DOHH2 (cell line): ENCODE data around the gene OSBPL3.
A peak's percentile ranks its signal among the peaks of the same experiment; 100 is the strongest.

Experiments
- H3F3A ChIP-seq: fragments of 200-600 bp; sonication (generic), shearing (Covaris generic); 2 replicates; pipeline ENCODE4 v1.6.0; 2016; ENCODE audit warnings: antibody characterized with exemption, mild to moderate bottlenecking; ENCODE audit not compliant: control insufficient read depth, insufficient read depth
- H3K27ac ChIP-seq: fragments of 200-600 bp; sonication (generic); 2 replicates; pipeline ENCODE4 v1.5.1; 2014; ENCODE audit warnings: low read depth, mild to moderate bottlenecking, low read length, moderate library complexity
- H3K27me3 ChIP-seq: fragments of 200-600 bp; sonication (generic); 2 replicates; pipeline ENCODE4 v1.6.1; 2014; ENCODE audit warnings: mild to moderate bottlenecking, low read length, mixed read lengths; ENCODE audit not compliant: control insufficient read depth
- H3K36me3 ChIP-seq: fragments of 200-600 bp; sonication (generic); 2 replicates; pipeline ENCODE4 v1.6.1; 2014; ENCODE audit warnings: mild to moderate bottlenecking, low read length, moderate library complexity, mixed read lengths; ENCODE audit not compliant: control insufficient read depth
- H3K4me1 ChIP-seq: fragments of 200-600 bp; sonication (generic); 2 replicates; pipeline ENCODE4 v1.6.1; 2014; ENCODE audit warnings: mild to moderate bottlenecking, low read length, mixed read lengths; ENCODE audit not compliant: control insufficient read depth
- H3K4me2 ChIP-seq: fragments of 200-600 bp; sonication (generic); 2 replicates; pipeline ENCODE4 v1.6.0; 2014; ENCODE audit warnings: mild to moderate bottlenecking, low read length, moderate library complexity
- H3K4me3 ChIP-seq: fragments of 200-600 bp; sonication (generic); 2 replicates; pipeline ENCODE4 v1.5.1; 2014; ENCODE audit warnings: mild to moderate bottlenecking, low read length, mixed read lengths
- H3K79me2 ChIP-seq: fragments of 200-600 bp; sonication (generic); 2 replicates; pipeline ENCODE4 v1.6.1; 2014; ENCODE audit warnings: mild to moderate bottlenecking, low read length, mixed read lengths; ENCODE audit not compliant: control insufficient read depth
- H3K9me2 ChIP-seq: fragments of 200-600 bp; sonication (generic); replicated peaks from 2 replicates; pipeline ENCODE4 v1.6.1; 2014; ENCODE audit warnings: mild to moderate bottlenecking, low read length, mixed read lengths; ENCODE audit not compliant: control insufficient read depth
- H3K9me3 ChIP-seq: fragments of 200-600 bp; sonication (generic); 2 replicates; pipeline ENCODE4 v1.6.1; 2014; ENCODE audit warnings: antibody characterized with exemption, low read length, mixed read lengths; ENCODE audit not compliant: control insufficient read depth, insufficient read depth
- H4K20me1 ChIP-seq: fragments of 200-600 bp; sonication (generic); 2 replicates; pipeline ENCODE4 v1.6.0; 2014; ENCODE audit warnings: low read depth, mild to moderate bottlenecking, antibody characterized with exemption, low read length, moderate library complexity; ENCODE audit not compliant: control insufficient read depth, insufficient read depth
- EZH2phosphoT487 ChIP-seq: fragments of 200-600 bp; sonication (generic); IDR thresholded peaks from 2 replicates; pipeline ENCODE4 v1.6.1; 2017; ENCODE audit warnings: borderline replicate concordance, mild to moderate bottlenecking, antibody characterized with exemption, low read length, moderate library complexity, mixed read lengths
- TF ChIP-seq, protein P1 (sequence below): fragments of 200-600 bp; sonication (generic); IDR thresholded peaks from one replicate; pipeline ENCODE4 v1.5.1; 2014; ENCODE audit warnings: antibody characterized with exemption, mild to moderate bottlenecking, low read depth, low read length; ENCODE audit not compliant: poor library complexity, severe bottlenecking

Gene OSBPL3

GRCh38 chr7:24827027-24827426 lies 153.0 kb downstream of the OSBPL3 start:
- peaks cover 99% of the 10 kb centered on the region for H3K4me1 ChIP-seq
- peaks cover 96% of the 10 kb centered on the region for H3K36me3 ChIP-seq
- no peaks in the 10 kb centered on the region for H3K9me3 ChIP-seq
- peak overlapping the region; percentile 33; the same call in 1 of the 2 replicates for H3K27ac ChIP-seq
- no peak overlapping the region for H3K4me3 ChIP-seq
- peaks cover 61% of the 10 kb centered on the region for H3F3A ChIP-seq
- H4K20me1 ChIP-seq = no peaks in the 10 kb centered on the region
- peaks cover 28% of the 10 kb centered on the region for H3K79me2 ChIP-seq
- no peaks in the 10 kb centered on the region for H3K27me3 ChIP-seq
- H3K4me2 ChIP-seq = peak overlapping the region; percentile 28; the same call in 1 of the 2 replicates
- H3K9me2 ChIP-seq = no peaks in the 10 kb centered on the region
- TF ChIP-seq EZH2phosphoT487 = no peak
- TF ChIP-seq, protein P1, sequence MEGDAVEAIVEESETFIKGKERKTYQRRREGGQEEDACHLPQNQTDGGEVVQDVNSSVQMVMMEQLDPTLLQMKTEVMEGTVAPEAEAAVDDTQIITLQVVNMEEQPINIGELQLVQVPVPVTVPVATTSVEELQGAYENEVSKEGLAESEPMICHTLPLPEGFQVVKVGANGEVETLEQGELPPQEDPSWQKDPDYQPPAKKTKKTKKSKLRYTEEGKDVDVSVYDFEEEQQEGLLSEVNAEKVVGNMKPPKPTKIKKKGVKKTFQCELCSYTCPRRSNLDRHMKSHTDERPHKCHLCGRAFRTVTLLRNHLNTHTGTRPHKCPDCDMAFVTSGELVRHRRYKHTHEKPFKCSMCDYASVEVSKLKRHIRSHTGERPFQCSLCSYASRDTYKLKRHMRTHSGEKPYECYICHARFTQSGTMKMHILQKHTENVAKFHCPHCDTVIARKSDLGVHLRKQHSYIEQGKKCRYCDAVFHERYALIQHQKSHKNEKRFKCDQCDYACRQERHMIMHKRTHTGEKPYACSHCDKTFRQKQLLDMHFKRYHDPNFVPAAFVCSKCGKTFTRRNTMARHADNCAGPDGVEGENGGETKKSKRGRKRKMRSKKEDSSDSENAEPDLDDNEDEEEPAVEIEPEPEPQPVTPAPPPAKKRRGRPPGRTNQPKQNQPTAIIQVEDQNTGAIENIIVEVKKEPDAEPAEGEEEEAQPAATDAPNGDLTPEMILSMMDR = no peak

DNA sequence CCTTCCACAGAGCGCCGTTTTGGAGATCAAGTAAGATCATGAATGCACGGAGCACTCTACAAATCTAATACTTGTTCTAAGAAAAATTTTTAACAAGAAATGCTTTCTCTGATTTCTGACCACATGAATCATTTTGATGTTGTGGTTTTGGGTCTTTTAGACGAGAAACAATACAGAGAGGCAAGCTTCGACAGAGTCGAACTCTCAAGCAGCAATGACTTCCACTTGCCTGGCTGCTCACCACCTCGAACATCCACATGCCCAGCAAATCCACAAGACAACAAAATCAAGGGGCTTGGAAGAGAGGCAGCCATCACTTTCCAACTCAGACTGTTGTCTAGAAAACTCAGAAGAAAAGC lies 153.3 kb downstream of the OSBPL3 start:
- H3K9me2 ChIP-seq = no peaks in the 10 kb centered on the region
- no peaks in the 10 kb centered on the region for H4K20me1 ChIP-seq
- peaks cover 63% of the 10 kb centered on the region for H3F3A ChIP-seq
- peaks cover 96% of the 10 kb centered on the region for H3K36me3 ChIP-seq
- no peaks in the 10 kb centered on the region for H3K9me3 ChIP-seq
- peak overlapping the region; percentile 28 for H3K4me2 ChIP-seq
- H3K27ac ChIP-seq = peak overlapping the region; percentile 33
- no peaks in the 10 kb centered on the region for H3K27me3 ChIP-seq
- no peak overlapping the region for H3K4me3 ChIP-seq
- no peak for TF ChIP-seq EZH2phosphoT487
- TF ChIP-seq, protein P1 = no peak
- peaks cover 25% of the 10 kb centered on the region for H3K79me2 ChIP-seq
- peaks cover 99% of the 10 kb centered on the region for H3K4me1 ChIP-seq

DNA sequence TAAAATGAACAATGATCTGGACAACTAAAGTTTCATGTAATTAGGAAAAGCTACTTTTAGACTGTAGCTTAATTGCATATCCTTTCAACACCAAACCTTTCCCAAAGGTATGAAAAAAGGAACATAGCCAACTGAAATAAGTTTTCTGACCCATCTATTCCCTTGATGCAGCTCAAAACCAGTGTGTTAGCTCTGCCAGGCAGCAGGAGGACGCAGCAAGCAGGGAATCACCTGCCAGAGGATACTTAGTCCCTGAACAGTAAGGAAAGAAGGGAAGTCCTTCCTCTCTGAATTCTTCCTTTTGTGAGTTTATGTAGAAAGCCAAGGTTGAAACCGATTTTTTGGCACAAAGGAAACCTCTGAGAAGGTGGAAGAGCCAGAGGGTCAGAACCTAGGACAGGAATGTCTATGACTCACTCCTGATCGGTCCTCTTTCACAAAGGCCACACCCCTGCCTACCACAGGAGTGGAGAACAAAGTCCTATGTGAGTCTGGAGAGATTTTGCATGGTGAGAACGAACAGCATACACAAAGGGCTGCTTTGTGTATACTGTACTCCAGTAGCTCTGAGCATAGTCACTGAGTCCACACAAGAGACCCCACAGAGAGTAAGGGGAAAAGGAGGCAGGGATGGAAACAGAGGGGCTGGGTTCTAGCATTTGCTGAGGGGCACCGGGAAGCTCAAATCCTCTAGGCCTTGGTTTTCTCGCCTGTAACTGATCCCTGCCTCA lies 153.9 kb downstream of the OSBPL3 start:
- peaks cover 24% of the 10 kb centered on the region for H3K79me2 ChIP-seq
- H3K4me3 ChIP-seq = no peak overlapping the region
- H3K4me2 ChIP-seq = peak overlapping the region; percentile 28
- no peak for TF ChIP-seq EZH2phosphoT487
- TF ChIP-seq, protein P1 = no peak
- H3K9me2 ChIP-seq = no peaks in the 10 kb centered on the region
- peaks cover 63% of the 10 kb centered on the region for H3F3A ChIP-seq
- no peaks in the 10 kb centered on the region for H3K27me3 ChIP-seq
- no peaks in the 10 kb centered on the region for H4K20me1 ChIP-seq
- no peaks in the 10 kb centered on the region for H3K9me3 ChIP-seq
- H3K27ac ChIP-seq = peak overlapping the region; percentile 33
- peaks cover 99% of the 10 kb centered on the region for H3K4me1 ChIP-seq
- H3K36me3 ChIP-seq = peaks cover 96% of the 10 kb centered on the region
